Articular chondrocyte of knee joint (primary cell): ENCODE data around the gene LYG2. TPM values are rescaled to one million over a fixed set of nuclear protein-coding genes. Genes with fewer than 3 reads are reported as not detected.

Experiments
- small RNA-seq: library from RNA; depleted of rRNA; stranded (forward); fragments of <200 nt; gene quantifications from one replicate; pipeline ENCODE3, GENCODE V24; 2012
- total RNA-seq: library from RNA; depleted of rRNA; stranded (reverse); fragments of >200 nt; gene quantifications from 2 replicates; pipeline ENCODE4 v1.2.3, GENCODE V29; 2012

Gene LYG2, protein sequence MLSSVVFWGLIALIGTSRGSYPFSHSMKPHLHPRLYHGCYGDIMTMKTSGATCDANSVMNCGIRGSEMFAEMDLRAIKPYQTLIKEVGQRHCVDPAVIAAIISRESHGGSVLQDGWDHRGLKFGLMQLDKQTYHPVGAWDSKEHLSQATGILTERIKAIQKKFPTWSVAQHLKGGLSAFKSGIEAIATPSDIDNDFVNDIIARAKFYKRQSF
- total RNA-seq = not detected in 2 replicates

DNA sequence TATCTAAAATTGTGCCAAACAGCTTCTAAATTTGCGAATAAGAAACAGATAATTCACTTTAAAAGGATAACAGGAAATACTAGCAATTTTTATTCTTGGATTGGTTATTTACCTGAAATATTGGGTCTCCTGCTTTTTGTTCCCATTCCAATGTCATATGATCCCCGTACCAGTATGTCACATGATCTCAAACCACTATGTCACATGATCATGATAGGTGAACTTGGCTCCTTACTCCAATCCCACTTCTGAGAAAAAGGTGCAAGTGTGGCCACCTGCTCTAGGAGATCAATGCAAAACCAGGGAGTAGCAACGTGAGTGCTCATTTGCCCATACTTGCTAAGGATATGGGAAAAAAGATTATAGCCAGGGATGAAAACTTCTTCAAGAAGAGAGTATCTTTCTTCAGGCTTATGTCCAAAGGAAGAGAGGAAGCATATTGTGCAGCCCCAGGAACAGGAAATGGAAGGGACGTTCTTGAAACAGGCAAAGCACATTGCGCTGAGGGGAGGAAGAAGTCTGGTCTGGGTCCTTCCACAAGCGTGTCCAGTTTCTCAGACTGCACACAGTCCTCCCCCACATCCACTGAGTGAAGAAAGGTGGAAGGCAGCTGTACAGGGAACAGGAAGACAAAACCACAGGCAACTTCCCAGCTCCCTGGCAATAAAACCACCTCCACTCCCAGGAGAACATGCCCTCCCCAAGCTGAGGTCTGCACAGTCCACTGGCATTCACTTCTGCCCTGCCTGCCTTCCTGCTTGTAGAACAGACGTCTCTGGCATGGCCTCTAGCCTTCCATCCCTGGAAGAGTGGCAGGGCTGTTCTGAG, at the start of gene LYG2:
LYG2 (minus strand) TSS at position 176 of the 828 bp plus-strand sequence. CDS start 1,406 bp downstream, outside the sequence.

DNA sequence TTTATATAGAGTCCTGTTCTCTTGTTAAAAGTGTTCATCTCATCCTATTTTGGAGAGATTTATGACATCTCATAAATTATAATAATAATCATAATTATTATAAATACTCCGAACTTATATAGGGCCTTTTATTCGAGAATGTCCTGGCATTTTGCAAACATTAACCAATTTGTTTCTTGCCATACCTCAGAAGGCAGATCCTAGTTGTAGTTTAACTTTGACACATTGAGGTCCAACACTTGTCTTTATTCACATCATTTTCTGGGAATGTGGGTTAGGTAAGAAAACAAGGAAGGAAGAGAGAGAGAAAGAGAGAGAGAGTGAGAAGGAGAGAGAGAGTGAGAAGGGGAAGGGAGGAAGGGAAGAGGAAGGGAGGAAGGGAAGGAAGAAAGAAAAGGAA, 45.6 kb upstream of the LYG2 start, which contains the start of gene LYG1:
LYG1 (minus strand) TSS at position 101 of the 400 bp plus-strand sequence. CDS start 5,527 bp downstream, outside the sequence.

Small RNA genes within 50 kb of the gene (small RNA-seq; reads per million reads assigned to genes)
- not detected for gene AC092587.1

Other genes with a start within 250 kb of the LYG2 start
- 0.11 and 0.13 TPM in 2 replicates for gene C2orf15, start 114.0 kb downstream of the LYG2 start, total RNA-seq
- 4.3 and 6.9 TPM in 2 replicates for gene TSGA10, start 100.7 kb downstream of the LYG2 start, total RNA-seq
- 8.6 and 10.8 TPM in 2 replicates for gene LIPT1, start 100.7 kb downstream of the LYG2 start, total RNA-seq
- gene MITD1, start 74.6 kb downstream of the LYG2 start, total RNA-seq = 24.1 and 25.1 TPM in 2 replicates
- gene MRPL30, start 74.5 kb downstream of the LYG2 start, total RNA-seq = 36.6 and 40.8 TPM in 2 replicates
- gene LYG1, start 45.5 kb upstream of the LYG2 start, total RNA-seq = 0.13 and 0.32 TPM in 2 replicates
- gene TXNDC9, start 80.7 kb upstream of the LYG2 start, total RNA-seq = 81.9 and 94.6 TPM in 2 replicates
- gene EIF5B, start 81.7 kb upstream of the LYG2 start, total RNA-seq = 15.7 and 23.7 TPM in 2 replicates
- 37.6 and 40.5 TPM in 2 replicates for gene REV1, start 234.4 kb upstream of the LYG2 start, total RNA-seq